ENCODE results near the gene ZHX3. TPM values are rescaled to one million over a fixed set of nuclear protein-coding genes. Genes with fewer than 3 reads are reported as not detected.

ZHX3 gene
- total RNA-seq, 1 experiment from 2014 or later = 9.6 TPM

Small RNA genes within 50 kb of the gene (microRNA-seq; reads per million reads assigned to microRNA genes)
- gene MIR6871 (ENCODE audit: borderline number of aligned reads) = 2.8 reads per million

Other genes starting within 250 kb of the ZHX3 start
- 177 to 201 TPM (median 194 TPM) in 3 replicates for gene PLCG1, start 180.2 kb downstream of the ZHX3 start, total RNA-seq (2021)
- 7.9 to 8.5 TPM (median 8.2 TPM) in 3 replicates for gene LPIN3, start 23.1 kb upstream of the ZHX3 start, total RNA-seq (2021)
- gene EMILIN3, start 49.1 kb upstream of the ZHX3 start, total RNA-seq (2021) = 5.5 to 6.0 TPM (median 5.8 TPM) in 3 replicates

Measured in WTC11 (cell line).